Measurements from ENCODE around the gene SLC38A4. TPM values are rescaled to one million over a fixed set of nuclear protein-coding genes. Genes with fewer than 3 reads are reported as not detected.

The SLC38A4 gene, protein sequence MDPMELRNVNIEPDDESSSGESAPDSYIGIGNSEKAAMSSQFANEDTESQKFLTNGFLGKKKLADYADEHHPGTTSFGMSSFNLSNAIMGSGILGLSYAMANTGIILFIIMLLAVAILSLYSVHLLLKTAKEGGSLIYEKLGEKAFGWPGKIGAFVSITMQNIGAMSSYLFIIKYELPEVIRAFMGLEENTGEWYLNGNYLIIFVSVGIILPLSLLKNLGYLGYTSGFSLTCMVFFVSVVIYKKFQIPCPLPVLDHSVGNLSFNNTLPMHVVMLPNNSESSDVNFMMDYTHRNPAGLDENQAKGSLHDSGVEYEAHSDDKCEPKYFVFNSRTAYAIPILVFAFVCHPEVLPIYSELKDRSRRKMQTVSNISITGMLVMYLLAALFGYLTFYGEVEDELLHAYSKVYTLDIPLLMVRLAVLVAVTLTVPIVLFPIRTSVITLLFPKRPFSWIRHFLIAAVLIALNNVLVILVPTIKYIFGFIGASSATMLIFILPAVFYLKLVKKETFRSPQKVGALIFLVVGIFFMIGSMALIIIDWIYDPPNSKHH
- total RNA-seq (2014; rRNA removed; shearing (Covaris generic)) (0.54 and 2.3 TPM in 2 replicates), polyA plus RNA-seq (2016; fragmentation: Nextera tagmentation; extraction: Ambion mirVana) (0.36 and 0.57 TPM in 2 replicates)

DNA sequence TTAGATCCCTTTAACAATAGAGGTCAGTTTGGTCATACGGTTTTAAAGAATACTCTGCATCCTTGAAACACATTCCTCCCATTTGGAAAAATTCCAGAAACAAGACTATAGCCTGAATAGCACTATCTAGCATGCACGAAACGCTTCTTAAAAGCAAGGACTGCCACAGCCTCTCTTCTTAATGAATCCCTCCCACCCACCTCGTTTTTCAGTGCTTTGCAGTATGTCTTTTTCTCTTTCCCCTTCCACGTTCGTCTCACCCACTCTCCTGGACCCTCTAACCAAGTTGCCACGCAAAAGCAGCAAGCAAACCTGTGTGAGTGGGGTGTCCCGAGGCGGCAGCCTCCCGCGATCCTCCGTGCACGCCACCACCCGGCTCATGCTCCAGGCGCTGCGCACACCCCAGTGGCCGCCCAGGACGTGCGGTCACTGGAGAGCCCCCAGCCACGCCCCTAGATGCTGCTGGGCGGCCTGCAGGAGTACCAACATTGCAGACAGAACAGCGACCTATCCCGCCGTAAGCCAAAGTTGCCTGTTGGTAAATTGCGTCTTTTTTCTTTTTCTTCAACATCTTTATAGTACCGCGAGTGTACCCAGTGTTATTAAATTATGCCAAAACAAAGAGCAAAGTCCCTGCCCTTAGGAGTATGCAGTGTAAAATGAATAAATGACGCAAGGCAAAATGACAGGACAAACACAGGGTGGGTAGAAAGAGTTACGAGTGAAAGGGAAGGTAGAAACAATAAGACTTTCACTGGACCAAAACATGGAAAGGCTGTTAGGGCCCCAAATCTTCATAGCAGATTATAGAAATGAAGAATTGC lies at the start of gene SLC38A4:
Gene SLC38A4 (minus strand): TSS at position 407 of the 824 bp plus-strand sequence. CDS start 32,926 bp downstream, outside the sequence.
- H3K9ac ChIP-seq, result no peak within 1 kb of the TSS
- H2AFZ ChIP-seq, result peak within 1 kb of the TSS; percentile 57
- no peak for TF ChIP-seq EZH2 (IDR thresholded peaks at IDR 0.05; ENCODE audit: insufficient read depth, poor library complexity, severe bottlenecking)
- no peak for TF ChIP-seq EZH2phosphoT487 (IDR thresholded peaks at IDR 0.05; ENCODE audit: insufficient read depth, low read depth)
- H4K20me1 ChIP-seq (ENCODE audit: insufficient read depth), result no peaks in the 10 kb centered on the region
- in situ Hi-C loops (cut with MboI), result no loop called here
- H3K4me2 ChIP-seq (ENCODE audit: unreplicated experiment), result peak within 1 kb of the TSS; percentile 34
- no peaks in the 10 kb centered on the region for H3K79me2 ChIP-seq (ENCODE audit: insufficient read depth)
- peak within 1 kb of the TSS; percentile 51 for H3K4me3 ChIP-seq
- no peaks in the 10 kb centered on the region for H3K36me3 ChIP-seq (ENCODE audit: low read depth)
- DNase-seq, result peak; percentile 37
- no peaks in the 10 kb centered on the region for H3K9me2 ChIP-seq (ENCODE audit: insufficient read depth)
- H3K4me1 ChIP-seq (ENCODE audit: insufficient read depth), result no peaks in the 10 kb centered on the region
- H3K9me3 ChIP-seq (ENCODE audit: low read depth), result no peaks in the 10 kb centered on the region
- no peak within 1 kb of the TSS for H3K27ac ChIP-seq
- H3K27me3 ChIP-seq (replicated peaks; ENCODE audit: insufficient read depth), result 0 out of 2 replicates have a peak, but pooled peaks cover 2% of the 10 kb centered on the region
- 47 to 48% methylated on average over 29 of the region's 29 CpGs for WGBS, 2 experiments (ENCODE audit: low coverage in 1 of 2, low lambda C conversion rate in 2 of 2, missing lambda C conversion rate in 2 of 2)
- H3F3A ChIP-seq (ENCODE audit: insufficient read depth), result no peaks in the 10 kb centered on the region

DNA sequence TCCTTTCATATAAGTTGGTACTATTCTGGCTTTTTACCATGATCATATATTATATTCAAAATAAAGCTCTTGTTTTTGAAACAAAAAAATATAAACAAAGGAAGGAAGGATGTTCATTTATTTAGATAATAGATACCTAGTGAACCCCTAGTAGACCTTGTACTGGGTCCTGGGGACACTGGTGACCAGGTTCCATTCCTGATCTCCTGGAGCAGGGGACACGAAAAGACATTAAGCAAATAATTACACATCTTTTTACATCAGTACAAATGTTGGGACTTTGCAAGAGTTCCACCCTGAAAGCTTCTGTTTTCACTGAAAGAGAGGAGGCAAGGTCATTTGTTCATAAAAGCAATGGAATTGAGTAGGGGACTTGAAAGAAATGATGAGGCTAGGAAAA lies 49.3 kb upstream of the SLC38A4 start:
- no peaks in the 10 kb centered on the region for H3K79me2 ChIP-seq (ENCODE audit: insufficient read depth)

DNA sequence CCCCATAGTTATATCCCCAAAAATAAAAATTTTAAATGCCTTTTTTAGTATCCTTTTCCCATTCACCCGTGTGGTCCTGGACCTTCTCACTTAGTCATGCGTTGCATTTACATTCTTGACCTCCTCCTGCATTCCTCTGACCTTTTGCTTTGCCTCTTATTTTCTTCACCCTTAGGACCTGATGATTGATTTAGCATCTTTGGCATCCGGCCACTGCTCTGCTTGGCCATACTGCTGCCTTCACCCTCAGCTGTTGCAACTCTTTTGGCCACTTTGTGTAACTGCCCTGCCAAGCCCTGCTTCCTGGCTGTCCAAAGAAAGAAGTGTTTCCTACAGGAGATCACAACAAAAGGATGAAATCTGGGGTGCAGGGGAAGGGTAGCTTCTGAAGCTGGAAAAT lies 48.8 kb upstream of the SLC38A4 start:
- Histone ChIP-seq H3K9ac (no peak overlapping the region), H3K4me2 (ENCODE audit: unreplicated experiment) (peak overlapping the region; percentile 30), H3K4me1 (ENCODE audit: insufficient read depth) (peaks cover 18% of the 10 kb centered on the region), H3K9me3 (ENCODE audit: low read depth) (no peaks in the 10 kb centered on the region), H3K36me3 (ENCODE audit: low read depth) (peaks cover 10% of the 10 kb centered on the region; the same call in 1 of the 2 replicates), H3K9me2 (ENCODE audit: insufficient read depth) (no peaks in the 10 kb centered on the region), H3F3A (ENCODE audit: insufficient read depth) (no peaks in the 10 kb centered on the region), H4K20me1 (ENCODE audit: insufficient read depth) (no peaks in the 10 kb centered on the region), H3K27me3 (replicated peaks; ENCODE audit: insufficient read depth) (no peaks in the 10 kb centered on the region), H2AFZ (no peak overlapping the region), H3K27ac (no peak overlapping the region), H3K79me2 (ENCODE audit: insufficient read depth) (no peaks in the 10 kb centered on the region), H3K4me3 (no peak overlapping the region)
- DNase-seq, result peak; percentile 44
- in situ Hi-C loops (cut with MboI), result no loop called here
- WGBS, 2 experiments (ENCODE audit: low coverage in 1 of 2, low lambda C conversion rate in 2 of 2, missing lambda C conversion rate in 2 of 2), result 7 to 17% methylated on average over 3 of the region's 3 CpGs
- TF ChIP-seq EZH2 (IDR thresholded peaks at IDR 0.05; ENCODE audit: insufficient read depth, poor library complexity, severe bottlenecking) (no peak), EZH2phosphoT487 (IDR thresholded peaks at IDR 0.05; ENCODE audit: insufficient read depth, low read depth) (no peak)

More for the DNA sequence above, 49.3 kb upstream of the SLC38A4 start:
- in situ Hi-C loops (cut with MboI), result no loop called here
- no peak overlapping the region for H3K4me3 ChIP-seq
- no peak for DNase-seq
- H3K9me2 ChIP-seq (ENCODE audit: insufficient read depth), result no peaks in the 10 kb centered on the region
- H3K9ac ChIP-seq, result no peak overlapping the region
- no peaks in the 10 kb centered on the region for H4K20me1 ChIP-seq (ENCODE audit: insufficient read depth)
- no peaks in the 10 kb centered on the region for H3F3A ChIP-seq (ENCODE audit: insufficient read depth)
- H3K27me3 ChIP-seq (replicated peaks; ENCODE audit: insufficient read depth), result no peaks in the 10 kb centered on the region
- no peaks in the 10 kb centered on the region for H3K9me3 ChIP-seq (ENCODE audit: low read depth)
- peak overlapping the region; percentile 30 for H3K4me2 ChIP-seq (ENCODE audit: unreplicated experiment)
- H3K4me1 ChIP-seq (ENCODE audit: insufficient read depth), result peaks cover 18% of the 10 kb centered on the region
- WGBS, 2 experiments (ENCODE audit: low coverage in 1 of 2, low lambda C conversion rate in 2 of 2, missing lambda C conversion rate in 2 of 2), result 70 to 82% methylated on average over 1 of the region's 1 CpG
- no peak overlapping the region for H3K27ac ChIP-seq
- no peak for TF ChIP-seq EZH2phosphoT487 (IDR thresholded peaks at IDR 0.05; ENCODE audit: insufficient read depth, low read depth)
- no peak for TF ChIP-seq EZH2 (IDR thresholded peaks at IDR 0.05; ENCODE audit: insufficient read depth, poor library complexity, severe bottlenecking)
- H3K36me3 ChIP-seq (ENCODE audit: low read depth), result peaks cover 10% of the 10 kb centered on the region; the same call in 1 of the 2 replicates
- no peak overlapping the region for H2AFZ ChIP-seq

DNA sequence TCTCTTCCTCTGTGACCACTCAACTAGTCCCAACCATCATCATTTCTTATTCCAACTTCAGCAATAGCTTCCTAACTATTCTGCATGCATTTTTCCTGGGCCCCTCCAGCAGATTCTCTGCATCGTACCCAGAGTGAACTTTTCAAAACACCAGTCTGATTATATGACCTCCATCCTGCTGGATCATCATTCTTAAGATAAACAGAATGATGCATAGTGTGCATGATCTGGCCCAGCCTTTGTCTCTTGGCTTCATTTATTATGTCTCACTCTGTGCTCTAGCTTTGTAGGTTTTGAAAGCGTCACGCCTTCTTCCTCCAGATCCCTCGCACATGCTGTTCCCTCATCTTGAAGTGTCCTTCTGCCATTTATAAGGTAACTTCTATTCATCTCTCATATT lies 46.3 kb upstream of the SLC38A4 start:
- TF ChIP-seq EZH2 (IDR thresholded peaks at IDR 0.05; ENCODE audit: insufficient read depth, poor library complexity, severe bottlenecking) (no peak), EZH2phosphoT487 (IDR thresholded peaks at IDR 0.05; ENCODE audit: insufficient read depth, low read depth) (no peak)
- no peak overlapping the region for H3K4me3 ChIP-seq
- H3K9me3 ChIP-seq (ENCODE audit: low read depth), result no peaks in the 10 kb centered on the region
- DNase-seq, result no peak
- no peaks in the 10 kb centered on the region for H3K27me3 ChIP-seq (replicated peaks; ENCODE audit: insufficient read depth)
- no peaks in the 10 kb centered on the region for H3K79me2 ChIP-seq (ENCODE audit: insufficient read depth)
- no peak overlapping the region for H3K4me2 ChIP-seq (ENCODE audit: unreplicated experiment)
- peaks cover 18% of the 10 kb centered on the region for H3K4me1 ChIP-seq (ENCODE audit: insufficient read depth)
- H3F3A ChIP-seq (ENCODE audit: insufficient read depth), result no peaks in the 10 kb centered on the region
- H3K9me2 ChIP-seq (ENCODE audit: insufficient read depth), result no peaks in the 10 kb centered on the region
- no peaks in the 10 kb centered on the region for H4K20me1 ChIP-seq (ENCODE audit: insufficient read depth)
- in situ Hi-C loops (cut with MboI), result no loop called here
- H3K9ac ChIP-seq, result no peak overlapping the region
- no peak overlapping the region for H3K27ac ChIP-seq
- 95 to 97% methylated on average over 4 of the region's 4 CpGs for WGBS, 2 experiments (ENCODE audit: low coverage in 1 of 2, low lambda C conversion rate in 2 of 2, missing lambda C conversion rate in 2 of 2)
- peaks cover 10% of the 10 kb centered on the region; the same call in 1 of the 2 replicates for H3K36me3 ChIP-seq (ENCODE audit: low read depth)
- no peak overlapping the region for H2AFZ ChIP-seq

All from GM23248 (cell line).